SK-N-SH (cell line): ENCODE measurements around the gene MUC7.

Experiments
- CHD2 ChIP-seq: fragments of 150-350 bp; IDR thresholded peaks from 2 replicates; pipeline ENCODE4 v1.6.1; 2018; ENCODE audit warnings: low read length; ENCODE audit not compliant: partially characterized antibody
- CTCF ChIP-seq: fragments of 200-600 bp; sonication (generic); IDR thresholded peaks from 2 replicates; pipeline ENCODE4 v1.6.1; 2017; ENCODE audit warnings: antibody characterized with exemption, mild to moderate bottlenecking, moderate library complexity

DNA sequence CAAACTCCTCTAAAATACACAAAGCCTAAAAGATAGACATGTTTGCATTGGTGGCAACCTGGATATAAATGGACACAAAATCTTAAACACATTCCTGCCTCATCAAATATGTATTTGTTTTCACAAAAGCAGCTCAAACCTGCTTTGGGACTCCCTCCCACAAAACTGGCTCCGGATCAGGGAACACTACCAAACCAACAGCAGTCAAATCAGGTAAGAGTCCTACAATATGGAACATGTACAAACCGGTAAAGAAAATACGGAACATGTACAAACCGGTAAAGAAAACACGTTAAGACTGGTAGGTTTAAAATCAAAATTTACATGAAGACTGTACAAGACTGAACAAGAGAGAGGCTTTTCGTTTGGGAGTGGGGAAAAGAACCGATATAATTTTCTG is 50.6 kb downstream of the MUC7 start:
- TF ChIP-seq CTCF (no peak), CHD2 (no peak)
